HG03469 (cell line): ENCODE results near the gene RNASEL.

ENCODE experiments used
- ATAC-seq: cut with Tn5 transposase; IDR thresholded peaks from one replicate; pipeline ENCODE4 v1.9.1; 2021; ENCODE audit warnings: mild to moderate bottlenecking, moderate library complexity, moderate number of reproducible peaks; ENCODE audit not compliant: unreplicated experiment

RNASEL gene

GRCh38 chr1:182622901-182623528 lies 34.0 kb upstream of the RNASEL start:
- peak; percentile 44 for ATAC-seq

- ATAC-seq = no peak
Measured at GRCh38 chr1:182621906-182622305, 32.9 kb upstream of the RNASEL start.

- ATAC-seq = no peak
Measured at GRCh38 chr1:182620924-182621585, 32.0 kb upstream of the RNASEL start.

- ATAC-seq = no peak
Measured at GRCh38 chr1:182617734-182618351, 28.8 kb upstream of the RNASEL start.

- ATAC-seq = no peak
Measured at GRCh38 chr1:182617014-182617429, 28.0 kb upstream of the RNASEL start.

- ATAC-seq = peak; percentile 72
Measured at GRCh38 chr1:182616130-182617013, 27.3 kb upstream of the RNASEL start.

GRCh38 chr1:182615468-182616129 lies 26.5 kb upstream of the RNASEL start:
- ATAC-seq = peak; percentile 9

- peak; percentile 34 for ATAC-seq
Measured at GRCh38 chr1:182614796-182615454, 25.9 kb upstream of the RNASEL start.

- ATAC-seq = no peak
Measured at GRCh38 chr1:182611787-182612186, 22.7 kb upstream of the RNASEL start.

GRCh38 chr1:182611326-182611725 lies 22.3 kb upstream of the RNASEL start:
- no peak for ATAC-seq

- no peak for ATAC-seq
Measured at GRCh38 chr1:182610606-182611194, 21.6 kb upstream of the RNASEL start.

- ATAC-seq = no peak
Measured at GRCh38 chr1:182608845-182609610, 20.0 kb upstream of the RNASEL start.

GRCh38 chr1:182608236-182608635 lies 19.2 kb upstream of the RNASEL start:
- ATAC-seq = no peak

GRCh38 chr1:182607566-182607965 lies 18.5 kb upstream of the RNASEL start:
- ATAC-seq = no peak

- peak; percentile 57 for ATAC-seq
Measured at GRCh38 chr1:182604175-182605164, 15.4 kb upstream of the RNASEL start, which contains the start of gene RGS16. RGS16 (minus strand) TSS chr1:182604389; CDS start chr1:182604259, 130 bp downstream.

GRCh38 chr1:182603646-182604174 lies 14.7 kb upstream of the RNASEL start:
- no peak for ATAC-seq

GRCh38 chr1:182602935-182603645 lies 14.0 kb upstream of the RNASEL start:
- ATAC-seq = no peak
